Activated naive CD4-positive, alpha-beta T cell treated with anti-CD3 and anti-CD28 coated beads for 36 hours (primary cell): Measurements from ENCODE around the gene TXNRD1. TPM values are rescaled to one million over a fixed set of nuclear protein-coding genes. Genes with fewer than 3 reads are reported as not detected.
"Not testable (repeated sequence)": the region's sequence is repeated elsewhere in the genome, so short reads cannot be mapped to it uniquely, and the experiment has no call there.

ENCODE experiments used
- CTCF ChIA-PET: fragments of 350-600 bp; sonication (Branson Sonifier 250); formaldehyde crosslinking; loops from one replicate; lab custom pipeline; 2021; ENCODE audit warnings: antibody characterized with exemption; lab: Charles Lee
- DNase-seq: peaks from one replicate; pipeline ENCODE4 v3.0.0-alpha.2; 2020
- H3K27ac Mint-ChIP-seq: one replicate; pipeline ENCODE4 v1.8.0; 2021; ENCODE audit warnings: mild to moderate bottlenecking, mixed read lengths
- H3K27me3 Mint-ChIP-seq: one replicate; pipeline ENCODE4 v1.8.0; 2021; ENCODE audit warnings: low read depth, mixed read lengths
- H3K36me3 Mint-ChIP-seq: one replicate; pipeline ENCODE4 v1.8.0; 2021; ENCODE audit warnings: low read depth, mixed read lengths
- H3K4me1 Mint-ChIP-seq: one replicate; pipeline ENCODE4 v1.8.0; 2021; ENCODE audit warnings: low read depth, mixed read lengths
- H3K4me3 Mint-ChIP-seq: one replicate; pipeline ENCODE4 v1.8.0; 2021; ENCODE audit warnings: mild to moderate bottlenecking, moderate library complexity, mixed read lengths
- H3K9me3 Mint-ChIP-seq: one replicate; pipeline ENCODE4 v1.8.0; 2021; ENCODE audit warnings: mixed read lengths
- intact Hi-C: fragments of 100-400 bp; cut with micrococcal nuclease; formaldehyde crosslinking; loops from one replicate; pipeline ENCODE4 v1.15.1; 2023
- total RNA-seq, 2 experiments: library from RNA; stranded (reverse); gene quantifications; one replicate each; pipeline ENCODE4 v1.2.3, GENCODE V29; 2021

Gene TXNRD1
- total RNA-seq, 2 experiments from 2014 or later = 86.0 to 86.9 TPM

- no peaks in the 10 kb centered on the region for H3K9me3 Mint-ChIP-seq
- DNase-seq = no peak
- H3K36me3 Mint-ChIP-seq = peaks cover 39% of the 10 kb centered on the region
- no peaks in the 10 kb centered on the region for H3K4me1 Mint-ChIP-seq
- no peak overlapping the region for H3K4me3 Mint-ChIP-seq
- intact Hi-C loops = no loop called here
- H3K27me3 Mint-ChIP-seq = no peaks in the 10 kb centered on the region
- H3K27ac Mint-ChIP-seq = no peak overlapping the region
- CTCF ChIA-PET = interaction anchor here (0.6 kb wide), 1 partner anchor 815 kb away, joined by 3 read pairs; no protein-coding TSS in a partner anchor
Observed at GRCh38 chr12:104328790-104329189, 113.2 kb downstream of the TXNRD1 start.

GRCh38 chr12:104329707-104330532 lies 114.3 kb downstream of the TXNRD1 start:
- no peak overlapping the region for H3K4me3 Mint-ChIP-seq
- peaks cover 35% of the 10 kb centered on the region for H3K36me3 Mint-ChIP-seq
- CTCF ChIA-PET = interaction anchor here (0.6 to 0.7 kb wide), 3 partner anchors 26 to 150 kb away, joined by 3 to 4 read pairs (median 3); partner anchors contain the start of gene EID3
- no peaks in the 10 kb centered on the region for H3K9me3 Mint-ChIP-seq
- no peaks in the 10 kb centered on the region for H3K4me1 Mint-ChIP-seq
- no peak overlapping the region for H3K27ac Mint-ChIP-seq
- no peak for DNase-seq
- intact Hi-C loops = no loop called here
- no peaks in the 10 kb centered on the region for H3K27me3 Mint-ChIP-seq

GRCh38 chr12:104331376-104331775 lies 115.8 kb downstream of the TXNRD1 start:
- H3K4me3 Mint-ChIP-seq = no peak overlapping the region
- no peaks in the 10 kb centered on the region for H3K9me3 Mint-ChIP-seq
- no peaks in the 10 kb centered on the region for H3K27me3 Mint-ChIP-seq
- no peaks in the 10 kb centered on the region for H3K4me1 Mint-ChIP-seq
- intact Hi-C loops = no loop called here
- H3K36me3 Mint-ChIP-seq = peaks cover 29% of the 10 kb centered on the region
- CTCF ChIA-PET = no interaction called here
- H3K27ac Mint-ChIP-seq = no peak overlapping the region
- no peak for DNase-seq

- CTCF ChIA-PET = interaction anchor here (0.6 kb wide), 1 partner anchor 45 kb away, joined by 3 read pairs; no protein-coding TSS in a partner anchor
- peaks cover 30% of the 10 kb centered on the region for H3K36me3 Mint-ChIP-seq
- DNase-seq, H3K27me3 Mint-ChIP-seq, H3K4me1 Mint-ChIP-seq, intact Hi-C loops, H3K27ac Mint-ChIP-seq, H3K4me3 Mint-ChIP-seq, H3K9me3 Mint-ChIP-seq: not testable (repeated sequence)
Observed at GRCh38 chr12:104332273-104332672, 116.7 kb downstream of the TXNRD1 start.

GRCh38 chr12:104333692-104334255 lies 118.2 kb downstream of the TXNRD1 start:
- H3K4me1 Mint-ChIP-seq = no peaks in the 10 kb centered on the region
- H3K27me3 Mint-ChIP-seq = no peaks in the 10 kb centered on the region
- intact Hi-C loops = no loop called here
- no peak overlapping the region for H3K27ac Mint-ChIP-seq
- H3K4me3 Mint-ChIP-seq = no peak overlapping the region
- peaks cover 26% of the 10 kb centered on the region for H3K36me3 Mint-ChIP-seq
- H3K9me3 Mint-ChIP-seq = no peaks in the 10 kb centered on the region
- DNase-seq = no peak
- CTCF ChIA-PET = no interaction called here

GRCh38 chr12:104334581-104334980 lies 119.0 kb downstream of the TXNRD1 start:
- H3K9me3 Mint-ChIP-seq = no peaks in the 10 kb centered on the region
- intact Hi-C loops = no loop called here
- H3K36me3 Mint-ChIP-seq = peaks cover 22% of the 10 kb centered on the region
- no peak overlapping the region for H3K4me3 Mint-ChIP-seq
- no peak overlapping the region for H3K27ac Mint-ChIP-seq
- no peaks in the 10 kb centered on the region for H3K4me1 Mint-ChIP-seq
- H3K27me3 Mint-ChIP-seq = no peaks in the 10 kb centered on the region
- CTCF ChIA-PET = interaction anchor here (0.7 kb wide), 1 partner anchor 47 kb away, joined by 3 read pairs; no protein-coding TSS in a partner anchor
- DNase-seq = no peak

- intact Hi-C loops = no loop called here
- Mint-ChIP-seq H3K4me1 (no peaks in the 10 kb centered on the region), H3K9me3 (no peaks in the 10 kb centered on the region), H3K36me3 (peaks cover 34% of the 10 kb centered on the region), H3K4me3 (no peak overlapping the region), H3K27me3 (no peaks in the 10 kb centered on the region), H3K27ac (no peak overlapping the region)
- no peak for DNase-seq
- CTCF ChIA-PET = interaction anchor here (0.6 kb wide), 1 partner anchor 528 kb away, joined by 3 read pairs; no protein-coding TSS in a partner anchor
Observed at GRCh38 chr12:104336115-104336514, 120.5 kb downstream of the TXNRD1 start.

GRCh38 chr12:104337030-104337558 lies 121.5 kb downstream of the TXNRD1 start:
- H3K36me3 Mint-ChIP-seq = peaks cover 36% of the 10 kb centered on the region
- CTCF ChIA-PET = no interaction called here
- intact Hi-C loops = no loop called here
- H3K27me3 Mint-ChIP-seq = no peaks in the 10 kb centered on the region
- H3K9me3 Mint-ChIP-seq = no peaks in the 10 kb centered on the region
- H3K4me3 Mint-ChIP-seq = no peak overlapping the region
- H3K4me1 Mint-ChIP-seq = no peaks in the 10 kb centered on the region
- DNase-seq = no peak
- no peak overlapping the region for H3K27ac Mint-ChIP-seq

GRCh38 chr12:104339663-104340062 lies 124.1 kb downstream of the TXNRD1 start:
- Mint-ChIP-seq H3K4me1 (no peaks in the 10 kb centered on the region), H3K4me3 (no peak overlapping the region), H3K27ac (no peak overlapping the region), H3K27me3 (no peaks in the 10 kb centered on the region), H3K9me3 (no peaks in the 10 kb centered on the region), H3K36me3 (peaks cover 39% of the 10 kb centered on the region)
- intact Hi-C loops = no loop called here
- no peak for DNase-seq
- CTCF ChIA-PET = interaction anchor here (0.6 to 1.4 kb wide), 3 partner anchors 19 to 120 kb away, joined by 3 to 7 read pairs (median 4); no protein-coding TSS in a partner anchor

GRCh38 chr12:104340177-104340576 lies 124.6 kb downstream of the TXNRD1 start:
- Mint-ChIP-seq H3K36me3 (peaks cover 37% of the 10 kb centered on the region), H3K9me3 (no peaks in the 10 kb centered on the region), H3K4me3 (no peak overlapping the region), H3K4me1 (no peaks in the 10 kb centered on the region), H3K27me3 (no peaks in the 10 kb centered on the region), H3K27ac (no peak overlapping the region)
- no peak for DNase-seq
- intact Hi-C loops = no loop called here
- CTCF ChIA-PET = interaction anchor here (0.6 to 1.4 kb wide), 3 partner anchors 12 to 42 kb away, joined by 3 to 4 read pairs (median 3); no protein-coding TSS in a partner anchor

GRCh38 chr12:104340925-104341611 lies 125.5 kb downstream of the TXNRD1 start:
- Mint-ChIP-seq H3K36me3 (peaks cover 40% of the 10 kb centered on the region), H3K4me1 (no peaks in the 10 kb centered on the region)
- CTCF ChIA-PET = interaction anchor here (0.9 kb wide), 1 partner anchor 41 kb away, joined by 3 read pairs; no protein-coding TSS in a partner anchor

GRCh38 chr12:104342147-104342546 lies 126.6 kb downstream of the TXNRD1 start:
- Mint-ChIP-seq H3K9me3 (no peaks in the 10 kb centered on the region), H3K4me1 (no peaks in the 10 kb centered on the region), H3K36me3 (peaks cover 36% of the 10 kb centered on the region), H3K27me3 (no peaks in the 10 kb centered on the region), H3K4me3 (no peak overlapping the region), H3K27ac (no peak overlapping the region)
- intact Hi-C loops = no loop called here
- no peak for DNase-seq
- CTCF ChIA-PET = interaction anchor here (1.0 kb wide), 1 partner anchor 39 kb away, joined by 3 read pairs; no protein-coding TSS in a partner anchor

More at GRCh38 chr12:104340925-104341611, 125.5 kb downstream of the TXNRD1 start:
- Mint-ChIP-seq H3K9me3 (no peaks in the 10 kb centered on the region), H3K4me3 (no peak overlapping the region), H3K27me3 (no peaks in the 10 kb centered on the region), H3K27ac (no peak overlapping the region)
- intact Hi-C loops = no loop called here
- no peak for DNase-seq
